ENCODE measurements around the gene CDK5.

The CDK5 gene

GRCh38 chr7:151057506-151057988 lies at the start of gene CDK5:
CDK5 (minus strand) TSS chr7:151057897; CDS start chr7:151057848, 49 bp downstream.
- peak within 1 kb of the TSS; percentile 79 for H3K4me3 ChIP-seq (ENCODE audit: low read length)
- H3K36me3 ChIP-seq (ENCODE audit: insufficient read depth, low read length), result peaks cover 2% of the 10 kb centered on the region
- peaks cover 29% of the 10 kb centered on the region for H3K4me1 ChIP-seq (ENCODE audit: insufficient read depth, low read length)
- no peaks in the 10 kb centered on the region for H3K27me3 ChIP-seq (ENCODE audit: insufficient read depth, low read length)
- H3K9me3 ChIP-seq (ENCODE audit: low read length), result no peaks in the 10 kb centered on the region
- H2AFZ ChIP-seq (ENCODE audit: low read depth, low read length), result peak within 1 kb of the TSS; percentile 11

DNA sequence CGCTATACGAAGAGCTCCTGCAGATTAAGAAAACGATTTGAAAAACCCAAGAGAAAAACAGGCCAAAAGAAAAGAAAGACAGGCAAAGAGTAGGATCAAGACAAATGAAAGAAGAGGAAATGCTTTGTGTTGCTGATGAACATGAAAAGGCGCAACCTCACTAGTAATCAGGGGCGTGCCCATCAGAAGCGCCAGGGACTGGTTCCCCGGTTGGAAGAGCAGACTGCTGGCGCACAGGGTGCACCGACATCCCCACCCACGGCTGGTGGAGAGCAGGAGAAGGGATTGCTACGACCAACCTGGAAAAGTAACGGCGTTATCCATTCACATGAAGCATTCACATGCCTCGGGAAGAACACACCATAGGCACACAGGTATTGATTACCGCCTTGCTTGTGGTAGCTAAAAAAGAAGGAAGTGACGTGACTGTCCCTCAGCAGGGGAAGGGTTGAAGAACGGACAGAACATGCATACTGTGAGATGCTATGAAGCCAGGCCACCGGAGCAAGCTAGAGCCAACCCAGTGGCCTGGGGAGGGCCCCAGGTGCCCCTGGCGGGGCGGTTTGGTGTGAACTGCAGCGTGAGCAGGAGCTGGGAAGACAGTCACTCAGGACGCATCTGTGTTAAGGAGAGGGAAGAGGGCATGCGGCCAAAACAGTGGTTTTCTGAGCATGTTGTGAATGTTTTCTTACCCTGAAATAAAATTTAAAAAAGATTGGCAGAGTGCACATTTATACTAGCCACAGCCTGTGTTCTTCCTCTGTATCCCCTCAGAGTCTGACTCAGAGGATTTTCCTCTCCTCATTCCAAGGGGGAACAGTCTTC lies 46.9 kb upstream of the CDK5 start:
- Histone ChIP-seq H3K36me3 (ENCODE audit: insufficient read depth, low read length) (peaks cover 8% of the 10 kb centered on the region), H2AFZ (ENCODE audit: low read depth, low read length) (no peak overlapping the region), H3K9me3 (ENCODE audit: low read length) (no peaks in the 10 kb centered on the region), H3K4me3 (ENCODE audit: low read length) (no peak overlapping the region), H3K27me3 (ENCODE audit: insufficient read depth, low read length) (no peaks in the 10 kb centered on the region), H3K4me1 (ENCODE audit: insufficient read depth, low read length) (no peaks in the 10 kb centered on the region)

DNA sequence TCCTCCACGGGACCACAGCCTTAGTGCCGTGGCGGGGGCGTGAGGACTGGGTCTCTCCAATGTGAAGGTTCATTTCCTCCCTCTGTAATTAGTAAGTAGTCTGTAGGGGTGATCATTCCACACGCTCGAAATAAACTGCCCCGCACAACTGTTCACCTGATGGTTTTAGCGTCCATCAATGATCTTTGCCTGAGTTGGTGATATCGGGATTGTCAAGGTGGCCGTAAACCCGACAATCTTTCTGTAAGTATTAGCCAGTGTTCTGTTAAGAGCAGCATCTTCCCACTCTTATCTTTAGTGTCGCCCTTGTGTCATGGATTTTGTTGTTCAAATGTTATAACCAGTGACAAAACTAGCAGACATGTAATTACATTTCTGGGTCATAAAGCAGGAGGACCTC lies 46.3 kb upstream of the CDK5 start:
- no peaks in the 10 kb centered on the region for H3K4me1 ChIP-seq (ENCODE audit: insufficient read depth, low read length)

GRCh38 chr7:151102991-151103390 lies 45.3 kb upstream of the CDK5 start:
- Histone ChIP-seq H3K4me1 (ENCODE audit: insufficient read depth, low read length) (no peaks in the 10 kb centered on the region), H3K9me3 (ENCODE audit: low read length) (no peaks in the 10 kb centered on the region), H3K36me3 (ENCODE audit: insufficient read depth, low read length) (peaks cover 8% of the 10 kb centered on the region), H2AFZ (ENCODE audit: low read depth, low read length) (no peak overlapping the region), H3K27me3 (ENCODE audit: insufficient read depth, low read length) (no peaks in the 10 kb centered on the region), H3K4me3 (ENCODE audit: low read length) (no peak overlapping the region)

More for the DNA sequence above, 46.3 kb upstream of the CDK5 start:
- no peak overlapping the region for H2AFZ ChIP-seq (ENCODE audit: low read depth, low read length)
- H3K4me3 ChIP-seq (ENCODE audit: low read length), result no peak overlapping the region
- H3K9me3 ChIP-seq (ENCODE audit: low read length), result no peaks in the 10 kb centered on the region
- no peaks in the 10 kb centered on the region for H3K27me3 ChIP-seq (ENCODE audit: insufficient read depth, low read length)
- peaks cover 8% of the 10 kb centered on the region for H3K36me3 ChIP-seq (ENCODE audit: insufficient read depth, low read length)

DNA sequence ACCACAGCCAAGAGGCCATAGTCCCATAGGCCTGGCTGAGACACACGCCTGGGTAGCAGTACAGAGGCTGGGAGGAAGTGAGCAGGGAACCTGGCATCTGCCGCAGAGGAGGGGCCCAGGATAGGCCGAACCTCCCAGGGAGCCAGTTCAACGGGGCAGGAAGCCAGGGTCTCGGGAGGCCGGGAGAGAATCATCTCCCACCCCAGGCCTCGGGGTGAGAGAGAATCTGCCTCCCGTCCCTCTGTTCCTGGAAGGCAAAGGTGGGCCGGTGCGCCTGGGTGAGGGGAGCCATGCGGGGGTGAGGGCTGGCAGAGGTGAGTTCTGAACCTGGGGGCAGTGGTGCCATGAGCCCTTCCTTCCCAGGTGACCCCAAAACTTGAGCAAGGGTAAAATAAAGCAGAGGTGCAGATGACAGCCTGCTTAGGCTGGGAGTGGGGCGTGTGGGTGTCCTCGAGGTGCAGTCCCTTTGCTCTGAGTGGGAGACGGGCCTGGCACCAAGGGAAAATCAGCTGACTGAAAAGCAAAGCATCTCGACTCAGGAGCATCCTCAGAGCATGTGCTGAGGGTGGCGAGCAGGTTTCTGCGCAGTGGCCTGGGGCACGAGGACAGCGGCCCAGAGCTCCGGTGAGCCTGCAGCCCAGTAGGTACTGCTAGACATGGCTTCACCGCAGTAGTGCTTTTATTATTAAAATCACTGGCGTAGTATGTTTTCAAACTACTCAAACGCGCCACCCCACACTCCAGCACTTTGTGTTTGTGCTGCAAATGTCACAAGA lies 44.1 kb upstream of the CDK5 start:
- no peaks in the 10 kb centered on the region for H3K4me1 ChIP-seq (ENCODE audit: insufficient read depth, low read length)
- no peaks in the 10 kb centered on the region for H3K9me3 ChIP-seq (ENCODE audit: low read length)
- H3K4me3 ChIP-seq (ENCODE audit: low read length), result no peak overlapping the region
- H2AFZ ChIP-seq (ENCODE audit: low read depth, low read length), result no peak overlapping the region
- H3K27me3 ChIP-seq (ENCODE audit: insufficient read depth, low read length), result no peaks in the 10 kb centered on the region
- peaks cover 8% of the 10 kb centered on the region for H3K36me3 ChIP-seq (ENCODE audit: insufficient read depth, low read length)

DNA sequence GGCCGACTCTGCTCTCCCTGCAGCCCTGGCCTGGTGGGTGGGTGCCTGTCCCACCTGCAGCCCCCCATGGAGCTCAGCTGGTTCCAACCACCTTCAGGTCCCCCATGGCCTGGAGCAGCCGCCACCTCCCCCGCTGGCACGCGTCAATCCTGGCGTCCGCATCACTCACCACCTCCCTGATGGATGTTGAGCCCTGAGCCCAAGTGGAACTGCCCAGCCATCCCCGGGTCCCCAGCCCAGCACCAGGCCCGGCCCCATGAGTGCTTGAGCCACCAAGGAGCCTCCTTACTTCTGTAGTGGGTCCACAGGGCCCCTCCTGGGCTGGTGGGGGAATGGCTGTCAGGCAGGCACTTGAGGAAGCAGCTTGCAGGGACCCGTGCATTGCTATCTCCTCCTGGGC lies 43.2 kb upstream of the CDK5 start:
- Histone ChIP-seq H3K27me3 (ENCODE audit: insufficient read depth, low read length) (no peaks in the 10 kb centered on the region), H3K36me3 (ENCODE audit: insufficient read depth, low read length) (peaks cover 10% of the 10 kb centered on the region), H3K4me1 (ENCODE audit: insufficient read depth, low read length) (no peaks in the 10 kb centered on the region), H3K9me3 (ENCODE audit: low read length) (no peaks in the 10 kb centered on the region), H3K4me3 (ENCODE audit: low read length) (no peak overlapping the region), H2AFZ (ENCODE audit: low read depth, low read length) (no peak overlapping the region)

DNA sequence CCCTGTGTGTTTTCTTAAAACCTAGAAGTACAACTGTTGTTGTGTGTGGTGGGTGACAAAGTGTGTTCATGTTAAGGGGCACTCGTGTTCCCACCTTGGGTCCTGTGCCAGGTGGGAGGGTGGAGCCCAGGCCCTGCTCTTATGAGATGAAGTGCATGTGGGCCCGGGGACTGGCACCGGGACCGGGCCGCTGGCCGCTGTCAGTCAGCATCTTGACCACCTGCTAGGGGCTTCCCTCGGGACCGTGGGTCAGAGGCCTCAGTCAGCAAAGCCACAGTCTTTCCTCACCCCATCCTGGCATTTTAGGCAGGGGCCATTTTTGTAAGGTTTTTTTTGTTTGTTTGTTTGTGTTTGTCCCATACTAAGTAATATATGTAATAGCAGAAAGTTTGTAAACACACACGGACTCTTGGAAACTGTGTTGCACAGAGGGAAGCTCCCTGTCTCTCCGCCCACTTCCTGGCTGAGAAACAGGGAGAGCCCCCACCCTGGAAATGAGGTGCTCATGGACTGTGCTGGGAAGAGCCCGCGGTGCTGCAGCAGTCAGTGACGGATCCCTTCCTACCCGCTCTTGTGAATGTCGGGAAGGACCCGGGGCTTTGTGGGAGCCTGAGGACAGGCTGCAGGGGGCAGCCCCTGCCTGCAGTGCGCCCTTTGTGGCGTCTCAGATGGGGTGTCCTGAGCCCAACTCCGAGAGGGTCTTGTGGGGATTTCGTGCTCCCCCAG lies 42.0 kb upstream of the CDK5 start:
- Histone ChIP-seq H3K36me3 (ENCODE audit: insufficient read depth, low read length) (peaks cover 10% of the 10 kb centered on the region), H3K9me3 (ENCODE audit: low read length) (no peaks in the 10 kb centered on the region), H2AFZ (ENCODE audit: low read depth, low read length) (no peak overlapping the region)

GRCh38 chr7:151095828-151096475 lies 38.3 kb upstream of the CDK5 start:
- Histone ChIP-seq H3K9me3 (ENCODE audit: low read length) (no peaks in the 10 kb centered on the region), H3K36me3 (ENCODE audit: insufficient read depth, low read length) (peaks cover 3% of the 10 kb centered on the region), H3K27me3 (ENCODE audit: insufficient read depth, low read length) (no peaks in the 10 kb centered on the region)

More for the DNA sequence above, 42.0 kb upstream of the CDK5 start:
- H3K4me3 ChIP-seq (ENCODE audit: low read length), result no peak overlapping the region
- H3K4me1 ChIP-seq (ENCODE audit: insufficient read depth, low read length), result no peaks in the 10 kb centered on the region
- no peaks in the 10 kb centered on the region for H3K27me3 ChIP-seq (ENCODE audit: insufficient read depth, low read length)

GRCh38 chr7:151095123-151095797 lies 37.6 kb upstream of the CDK5 start:
- H3K4me1 ChIP-seq (ENCODE audit: insufficient read depth, low read length), result no peaks in the 10 kb centered on the region
- H3K4me3 ChIP-seq (ENCODE audit: low read length), result no peak overlapping the region
- H3K27me3 ChIP-seq (ENCODE audit: insufficient read depth, low read length), result no peaks in the 10 kb centered on the region
- H2AFZ ChIP-seq (ENCODE audit: low read depth, low read length), result no peak overlapping the region
- H3K36me3 ChIP-seq (ENCODE audit: insufficient read depth, low read length), result peaks cover 3% of the 10 kb centered on the region
- no peaks in the 10 kb centered on the region for H3K9me3 ChIP-seq (ENCODE audit: low read length)

More at GRCh38 chr7:151095828-151096475, 38.3 kb upstream of the CDK5 start:
- H3K4me3 ChIP-seq (ENCODE audit: low read length), result no peak overlapping the region
- H2AFZ ChIP-seq (ENCODE audit: low read depth, low read length), result no peak overlapping the region
- H3K4me1 ChIP-seq (ENCODE audit: insufficient read depth, low read length), result no peaks in the 10 kb centered on the region

DNA sequence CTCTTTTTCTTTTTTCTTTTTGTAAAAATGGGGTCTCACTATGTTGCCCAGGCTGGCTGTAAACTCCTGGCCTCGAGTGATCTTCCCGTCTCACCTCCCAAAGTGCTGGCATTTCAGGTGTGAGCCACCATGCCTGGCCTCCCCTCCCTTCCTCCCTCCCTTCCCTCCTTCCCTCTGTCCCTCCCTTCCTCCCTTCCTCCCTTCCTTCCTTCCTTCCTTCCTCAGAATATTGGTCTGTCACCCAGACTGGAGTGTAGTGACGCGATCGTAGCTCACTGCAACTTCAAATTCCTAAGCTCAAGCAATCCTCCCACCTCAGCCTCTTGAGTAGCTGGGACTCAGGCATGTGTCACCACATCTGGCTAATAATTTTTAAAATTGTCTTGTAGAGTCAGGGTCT lies 37.0 kb upstream of the CDK5 start:
- no peak overlapping the region for H2AFZ ChIP-seq (ENCODE audit: low read depth, low read length)
- H3K27me3 ChIP-seq (ENCODE audit: insufficient read depth, low read length), result no peaks in the 10 kb centered on the region
- H3K4me1 ChIP-seq (ENCODE audit: insufficient read depth, low read length), result peaks cover 2% of the 10 kb centered on the region
- H3K36me3 ChIP-seq (ENCODE audit: insufficient read depth, low read length), result peaks cover 3% of the 10 kb centered on the region
- H3K4me3 ChIP-seq (ENCODE audit: low read length), result no peak overlapping the region
- H3K9me3 ChIP-seq (ENCODE audit: low read length), result no peaks in the 10 kb centered on the region

DNA sequence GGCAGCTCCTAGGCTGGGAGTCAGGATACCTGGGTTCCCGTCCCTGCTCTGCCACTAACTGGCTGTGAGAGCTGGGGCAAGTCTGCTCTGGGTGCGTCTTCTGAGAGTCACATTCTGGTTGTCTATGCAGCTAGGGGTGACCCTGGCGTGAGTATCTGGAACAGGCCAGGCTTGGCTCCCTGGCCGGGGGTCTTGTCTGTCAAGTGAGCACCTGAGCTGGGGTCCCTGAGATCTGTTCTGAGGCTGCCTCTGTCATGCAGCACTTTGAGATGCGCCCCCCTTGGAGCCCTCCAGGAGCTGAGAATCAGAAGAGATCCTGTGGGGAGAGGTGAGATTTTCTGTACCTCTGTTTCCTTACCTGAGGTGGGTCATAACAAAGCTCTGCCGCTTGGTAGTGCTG lies 36.1 kb upstream of the CDK5 start:
- Histone ChIP-seq H3K9me3 (ENCODE audit: low read length) (no peaks in the 10 kb centered on the region), H3K27me3 (ENCODE audit: insufficient read depth, low read length) (no peaks in the 10 kb centered on the region), H3K36me3 (ENCODE audit: insufficient read depth, low read length) (peaks cover 3% of the 10 kb centered on the region), H2AFZ (ENCODE audit: low read depth, low read length) (no peak overlapping the region), H3K4me1 (ENCODE audit: insufficient read depth, low read length) (peaks cover 11% of the 10 kb centered on the region), H3K4me3 (ENCODE audit: low read length) (no peak overlapping the region)

DNA sequence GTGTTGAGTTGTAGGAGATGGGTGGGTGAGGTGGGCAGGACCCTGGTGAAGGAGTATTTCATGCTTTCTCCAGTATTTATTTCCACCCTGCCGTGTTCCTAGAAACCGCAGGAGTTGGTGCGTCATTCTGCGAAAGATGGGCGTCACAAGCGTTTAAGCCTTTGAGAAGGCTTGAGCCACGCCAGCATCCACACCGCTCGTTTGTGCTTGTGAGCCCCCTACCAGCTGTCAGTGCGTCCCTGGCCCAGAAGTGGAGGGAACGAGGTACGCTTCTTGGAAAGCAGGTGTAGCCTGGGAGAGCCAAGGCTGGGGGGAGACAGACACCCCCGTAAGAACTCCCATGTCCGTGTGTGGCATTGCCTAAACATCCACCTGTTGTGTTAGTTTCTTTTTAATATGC lies 34.3 kb upstream of the CDK5 start:
- Histone ChIP-seq H2AFZ (ENCODE audit: low read depth, low read length) (no peak overlapping the region), H3K4me1 (ENCODE audit: insufficient read depth, low read length) (peaks cover 23% of the 10 kb centered on the region), H3K36me3 (ENCODE audit: insufficient read depth, low read length) (peaks cover 3% of the 10 kb centered on the region), H3K4me3 (ENCODE audit: low read length) (no peak overlapping the region), H3K9me3 (ENCODE audit: low read length) (no peaks in the 10 kb centered on the region), H3K27me3 (ENCODE audit: insufficient read depth, low read length) (no peaks in the 10 kb centered on the region)

Data from neuron (in vitro differentiated cells).